Naive thymus-derived CD4-positive, alpha-beta T cell (primary cell): Measurements from ENCODE around the gene PUM2. TPM values are rescaled to one million over a fixed set of nuclear protein-coding genes. Genes with fewer than 3 reads are reported as not detected.

Source experiments
- ATAC-seq: fragments of 150-1000 bp; cut with Tn5 transposase; 2 replicates; pipeline ENCODE4 v1.10.0; 2021; ENCODE audit warnings: mild to moderate bottlenecking, moderate library complexity
- CTCF ChIA-PET: fragments of 350-600 bp; sonication (Branson Sonifier 250); formaldehyde crosslinking; loops from one replicate; lab custom pipeline; 2021; ENCODE audit warnings: antibody characterized with exemption; lab: Charles Lee
- POLR2A ChIA-PET: fragments of 350-600 bp; sonication (Branson Sonifier 250); formaldehyde crosslinking; loops from one replicate; lab custom pipeline; 2021; ENCODE audit warnings: antibody characterized with exemption, inconsistent platforms; lab: Charles Lee
- DNase-seq, 9 donors: peaks; one replicate each; pipeline versions ENCODE4 v3.0.0 to v3.0.0-alpha.2; 2020 to 2022; ENCODE audit warnings: mixed read lengths in 1 of 9
- H3K27ac ChIP-seq: one replicate; pipeline ENCODE4 v1.7.0; 2013; ENCODE audit warnings: mild to moderate bottlenecking, low read depth, low read length, moderate library complexity
- H3K27me3 ChIP-seq, 2 donors: one replicate each; pipeline ENCODE4 v1.7.0; 2013; ENCODE audit warnings: low read length in 2 of 2, mild to moderate bottlenecking in 2 of 2, moderate library complexity in 2 of 2; ENCODE audit not compliant: control insufficient read depth in 2 of 2, insufficient read depth in 2 of 2
- H3K36me3 ChIP-seq, 3 experiments: 1 replicate in 2 of 3; 2 replicates in 1 of 3; pipeline ENCODE4 v1.7.0; 2013; ENCODE audit warnings: low read length in 3 of 3, mild to moderate bottlenecking in 3 of 3, moderate library complexity in 1 of 3; ENCODE audit not compliant: insufficient read depth in 3 of 3, control insufficient read depth in 2 of 3
- H3K4me1 ChIP-seq, 2 donors: one replicate each; pipeline ENCODE4 v1.7.0; 2013; ENCODE audit warnings: low read length in 2 of 2, mild to moderate bottlenecking in 2 of 2, moderate library complexity in 1 of 2; ENCODE audit not compliant: control insufficient read depth in 2 of 2, insufficient read depth in 2 of 2
- H3K4me3 ChIP-seq: 2 replicates; pipeline ENCODE4 v1.7.0; 2013; ENCODE audit warnings: mild to moderate bottlenecking, low read length
- H3K9me3 ChIP-seq, 3 experiments: 1 replicate in 2 of 3; 2 replicates in 1 of 3; pipeline ENCODE4 v1.7.0; 2013; ENCODE audit warnings: low read length in 3 of 3; ENCODE audit not compliant: control insufficient read depth in 2 of 3
- H3K27ac Mint-ChIP-seq, 9 donors: one replicate each; pipeline ENCODE4 v1.8.0; 2020 to 2022; ENCODE audit warnings: mixed read lengths in 9 of 9, mild to moderate bottlenecking in 8 of 9, moderate library complexity in 5 of 9, inconsistent platforms in 2 of 9
- H3K27me3 Mint-ChIP-seq, 5 donors: one replicate each; pipeline ENCODE4 v1.8.0; 2021 to 2022; ENCODE audit warnings: mixed read lengths in 5 of 5, mild to moderate bottlenecking in 1 of 5
- H3K36me3 Mint-ChIP-seq, 5 donors: one replicate each; pipeline ENCODE4 v1.8.0; 2020 to 2022; ENCODE audit warnings: mixed read lengths in 5 of 5, mild to moderate bottlenecking in 3 of 5, inconsistent platforms in 1 of 5
- H3K4me1 Mint-ChIP-seq, 7 donors: one replicate each; pipeline ENCODE4 v1.8.0; 2020 to 2022; ENCODE audit warnings: mixed read lengths in 7 of 7, mild to moderate bottlenecking in 3 of 7, inconsistent platforms in 1 of 7
- H3K4me3 Mint-ChIP-seq, 10 donors: one replicate each; pipeline ENCODE4 v1.8.0; 2020 to 2022; ENCODE audit warnings: mild to moderate bottlenecking in 10 of 10, mixed read lengths in 10 of 10, moderate library complexity in 6 of 10, inconsistent platforms in 2 of 10
- H3K9me3 Mint-ChIP-seq, 11 donors: one replicate each; pipeline ENCODE4 v1.8.0; 2020 to 2022; ENCODE audit warnings: mixed read lengths in 11 of 11, mild to moderate bottlenecking in 4 of 11, inconsistent platforms in 1 of 11, moderate library complexity in 1 of 11
- intact Hi-C, 2 donors: fragments of 100-400 bp; cut with micrococcal nuclease; formaldehyde crosslinking; loops; one replicate each; pipeline ENCODE4 v1.15.1; 2023
- polyA plus RNA-seq, 2 donors: library from polyadenylated mRNA; unstranded; fragments of 300-500 nt; fragmentation: Illumina TruSeq; gene quantifications; one replicate each; pipeline ENCODE4 v1.2.3, GENCODE V29; 2021
- total RNA-seq, 6 experiments: library from RNA in 5 of 6; stranded (reverse) in 5 of 6; gene quantifications; 1 replicate in 5 of 6; 2 replicates in 1 of 6; pipeline ENCODE4 v1.2.3 and lab custom pipeline; 2021 to 2026

PUM2 gene
- total and polyA plus RNA-seq, 7 experiments from 2014 or later = 19.2 to 178 (median 135) TPM

DNA sequence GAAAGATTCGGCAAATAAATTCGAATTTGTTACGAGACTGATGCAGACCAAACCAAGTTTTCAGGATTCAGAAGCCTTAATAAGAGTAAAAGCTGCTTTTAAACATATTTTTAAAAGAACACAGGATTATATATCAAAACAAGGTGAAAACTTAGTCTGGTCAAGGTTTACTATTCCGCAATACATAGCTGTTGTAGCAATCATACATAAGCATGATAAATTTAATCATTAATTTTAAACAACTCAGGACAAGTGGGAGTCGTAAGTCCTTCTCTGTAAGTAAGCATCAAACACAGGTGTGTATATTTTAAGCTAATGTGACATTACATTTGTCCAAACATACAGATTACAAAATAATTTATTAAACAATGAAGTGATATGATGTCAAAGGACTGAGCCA is 57.7 kb downstream of the PUM2 start:
- ChIA-PET CTCF (no interaction called here), POLR2A (no interaction called here)

DNA sequence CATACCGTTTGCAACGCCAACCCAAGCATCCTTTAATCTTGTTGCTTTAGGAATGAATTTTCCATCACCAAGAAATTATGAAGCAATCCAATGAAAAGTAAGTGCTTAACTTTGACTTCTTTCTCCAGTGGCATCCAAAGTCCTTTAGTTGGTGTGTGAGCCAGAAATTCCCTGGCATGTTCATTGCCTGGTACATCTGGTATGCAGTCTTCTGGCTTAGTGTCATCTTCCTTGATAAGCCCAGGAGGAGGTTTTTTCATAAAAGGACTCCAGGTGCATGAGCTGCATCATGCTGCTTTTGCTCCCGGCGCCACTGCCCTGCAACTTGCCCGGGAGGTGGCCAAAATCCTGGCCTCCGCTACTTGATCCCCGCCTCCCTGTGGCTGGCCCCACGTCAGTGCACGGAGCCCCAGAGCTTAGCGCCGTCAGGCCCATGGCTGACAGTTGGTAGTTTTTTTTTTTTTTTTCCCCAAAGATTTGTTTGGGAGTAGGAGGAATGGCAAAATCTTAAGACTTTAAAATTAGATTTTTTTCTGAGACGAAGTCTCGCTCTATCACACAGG is 58.7 kb downstream of the PUM2 start:
- Mint-ChIP-seq H3K27ac (peak overlapping the region in 3 of 9 donors; percentile 6 to 46 (median 19)), H3K4me1 (peaks cover 3 to 20% (median 13%) of the 10 kb centered on the region in 7 donors), H3K4me3 (no peak overlapping the region), H3K27me3 (no peaks in the 10 kb centered on the region), H3K36me3 (peaks cover 3 to 31% (median 20%) of the 10 kb centered on the region in 5 donors), H3K9me3 (no peaks in the 10 kb centered on the region)
- Histone ChIP-seq H3K9me3 (no peaks in the 10 kb centered on the region), H3K27me3 (no peaks in the 10 kb centered on the region), H3K27ac (no peak overlapping the region), H3K4me1 (peaks cover 0 to 3% of the 10 kb centered on the region in 2 donors), H3K4me3 (no peak overlapping the region), H3K36me3 (peaks cover 15 to 71% (median 19%) of the 10 kb centered on the region in 3 experiments)
- intact Hi-C loops = loop anchor here in 1 of 2 donors (1.0 kb wide), 1 partner anchor 336 kb away; no protein-coding TSS in a partner anchor
- POLR2A ChIA-PET = no interaction called here
- ATAC-seq (no peak), DNase-seq (no peak)
- CTCF ChIA-PET = interaction anchor here (0.6 to 1.6 kb wide), 3 partner anchors 15 to 56 kb away, joined by 3 to 5 read pairs (median 3); no protein-coding TSS in a partner anchor

More for the DNA sequence above, 57.7 kb downstream of the PUM2 start:
- peaks cover 15 to 72% (median 15%) of the 10 kb centered on the region in 3 experiments for H3K36me3 ChIP-seq
- H3K4me3 ChIP-seq = no peak overlapping the region
- no peak overlapping the region for H3K4me3 Mint-ChIP-seq
- peaks cover 3 to 22% (median 15%) of the 10 kb centered on the region in 7 donors for H3K4me1 Mint-ChIP-seq
- H3K27me3 Mint-ChIP-seq = no peaks in the 10 kb centered on the region
- no peaks in the 10 kb centered on the region for H3K4me1 ChIP-seq
- H3K27ac Mint-ChIP-seq = no peak overlapping the region
- intact Hi-C loops = no loop called here
- no peaks in the 10 kb centered on the region for H3K9me3 ChIP-seq
- no peak for DNase-seq
- no peaks in the 10 kb centered on the region for H3K9me3 Mint-ChIP-seq
- H3K27me3 ChIP-seq = no peaks in the 10 kb centered on the region
- H3K27ac ChIP-seq = no peak overlapping the region
- H3K36me3 Mint-ChIP-seq = peaks cover 4 to 40% (median 26%) of the 10 kb centered on the region in 5 donors
- no peak for ATAC-seq

DNA sequence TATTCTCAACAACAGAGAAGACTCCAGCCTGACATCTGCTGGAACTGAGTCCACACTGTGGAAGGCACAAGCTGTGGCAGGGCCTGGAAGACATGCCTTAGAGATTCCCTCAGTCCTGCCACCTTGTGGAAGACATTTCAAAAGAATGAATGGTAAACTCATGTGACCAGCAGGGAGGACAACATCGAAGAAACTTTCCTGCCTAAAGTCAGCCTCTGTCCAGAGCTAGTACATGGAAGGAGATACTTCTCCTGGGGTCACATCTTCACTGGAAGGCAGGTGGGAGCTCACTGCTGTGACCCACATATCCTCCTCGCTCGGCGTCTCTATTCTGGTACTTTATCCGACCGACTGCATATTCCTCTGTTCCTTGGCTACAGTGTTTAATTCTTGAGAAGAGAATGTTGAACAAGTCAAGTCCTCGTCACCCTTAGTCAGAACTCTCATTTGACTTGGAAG is 59.5 kb downstream of the PUM2 start:
- Mint-ChIP-seq H3K36me3 (peaks cover 3 to 26% (median 14%) of the 10 kb centered on the region in 5 donors), H3K27ac (peak overlapping the region in 5 of 9 donors; percentile 6 to 71 (median 46)), H3K4me1 (peaks cover 0 to 18% (median 9%) of the 10 kb centered on the region in 7 donors), H3K27me3 (no peaks in the 10 kb centered on the region), H3K9me3 (no peaks in the 10 kb centered on the region), H3K4me3 (no peak overlapping the region)
- Histone ChIP-seq H3K4me1 (peaks cover 0 to 3% of the 10 kb centered on the region in 2 donors), H3K27ac (no peak overlapping the region), H3K36me3 (peaks cover 10 to 67% (median 19%) of the 10 kb centered on the region in 3 experiments), H3K4me3 (no peak overlapping the region), H3K27me3 (no peaks in the 10 kb centered on the region), H3K9me3 (no peaks in the 10 kb centered on the region)
- CTCF ChIA-PET = interaction anchor here (0.6 to 1.6 kb wide), 4 partner anchors 10 to 56 kb away, joined by 3 to 5 read pairs (median 3); no protein-coding TSS in a partner anchor
- POLR2A ChIA-PET = no interaction called here
- intact Hi-C loops = loop anchor here in 1 of 2 donors (1.0 kb wide), 1 partner anchor 335 kb away; no protein-coding TSS in a partner anchor
- peak in 2 of 9 donors; percentile 10 to 25 for DNase-seq
- peak; percentile 77 for ATAC-seq

DNA sequence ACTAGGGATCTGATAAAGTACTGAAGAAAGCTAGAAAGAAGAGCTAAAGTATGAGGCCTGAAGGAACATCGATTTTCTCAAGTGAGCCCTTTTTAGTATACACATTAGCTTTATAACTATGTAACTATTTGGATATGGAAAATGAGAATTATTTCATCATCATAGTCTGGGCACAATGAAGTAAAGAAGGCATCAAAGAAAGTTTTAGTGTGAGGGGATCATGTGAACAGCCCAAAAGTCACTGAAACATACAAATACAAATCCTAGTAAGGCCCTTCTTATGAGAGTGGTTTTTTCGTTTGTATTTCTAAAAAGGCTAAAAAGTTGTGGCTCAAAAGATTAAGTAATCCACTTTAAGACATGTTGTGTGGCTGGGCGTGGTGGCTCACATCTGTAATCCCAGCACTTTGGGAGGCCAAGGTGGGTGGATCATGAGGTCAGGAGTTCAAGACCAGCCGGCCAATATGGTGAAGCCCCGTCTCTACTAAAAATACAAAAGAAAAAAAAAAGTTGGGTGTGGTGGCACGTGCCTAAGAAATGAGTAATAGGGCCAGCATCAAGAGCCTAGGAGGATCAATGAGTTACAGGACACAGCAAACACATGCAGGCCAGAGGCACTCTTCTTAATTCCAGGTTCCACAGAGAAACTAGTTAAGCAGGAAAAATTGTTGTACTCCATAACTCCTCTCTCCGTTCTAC is 61.9 kb downstream of the PUM2 start:
- POLR2A ChIA-PET = no interaction called here
- Histone ChIP-seq H3K27me3 (no peaks in the 10 kb centered on the region), H3K36me3 (peaks cover 6 to 61% (median 24%) of the 10 kb centered on the region in 3 experiments), H3K27ac (no peak overlapping the region), H3K4me1 (peaks cover 0 to 3% of the 10 kb centered on the region in 2 donors), H3K9me3 (no peaks in the 10 kb centered on the region), H3K4me3 (no peak overlapping the region)
- ATAC-seq (no peak), DNase-seq (no peak)
- Mint-ChIP-seq H3K27ac (peak overlapping the region in 2 of 9 donors; percentile 53 to 79), H3K36me3 (peaks cover 3 to 21% (median 10%) of the 10 kb centered on the region in 5 donors), H3K9me3 (no peaks in the 10 kb centered on the region), H3K4me1 (peaks cover 4 to 18% (median 9%) of the 10 kb centered on the region in 7 donors), H3K4me3 (peak overlapping the region in 1 of 10 donors; percentile 8), H3K27me3 (no peaks in the 10 kb centered on the region)
- CTCF ChIA-PET = interaction anchor here (0.7 to 0.8 kb wide), 2 partner anchors 12 to 22 kb away, joined by 3 to 4 read pairs; no protein-coding TSS in a partner anchor
- intact Hi-C loops = loop anchor here in 1 of 2 donors (2.0 kb wide), 2 partner anchors 14 to 26 kb away; no protein-coding TSS in a partner anchor

DNA sequence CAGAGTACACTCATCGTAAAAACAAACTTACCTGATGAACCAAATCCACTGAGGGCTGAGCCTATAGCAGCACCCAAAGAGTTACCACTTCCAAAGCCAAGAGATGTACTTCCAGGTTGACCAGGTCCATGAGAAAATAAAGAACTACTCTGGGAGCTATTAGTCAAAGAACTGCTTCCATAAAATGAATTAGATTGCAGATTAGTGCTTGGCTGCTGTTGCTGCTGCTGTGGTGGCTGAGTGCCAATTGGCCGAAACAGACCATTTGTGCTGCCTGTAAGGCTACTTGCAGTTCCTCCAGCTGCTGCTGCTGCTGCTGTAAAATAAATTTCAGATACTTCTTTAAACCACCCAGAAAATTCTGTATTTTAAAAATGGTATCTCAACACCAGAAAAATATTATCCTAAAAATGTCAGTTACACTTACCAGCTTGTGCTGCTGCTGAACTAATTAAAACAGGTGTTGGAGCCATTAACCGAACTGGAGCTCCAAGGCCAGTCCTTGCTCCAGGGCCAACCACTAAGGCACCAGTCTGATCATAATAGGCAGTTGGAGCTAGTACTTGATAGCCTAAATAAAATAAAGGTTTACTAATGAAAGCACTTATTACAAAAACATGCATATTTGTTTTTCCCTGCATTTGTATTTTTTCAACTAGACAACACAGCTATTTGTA is 67.6 kb downstream of the PUM2 start:
- intact Hi-C loops = loop anchor here in 1 of 2 donors (2.0 kb wide), 1 partner anchor 18 kb away; no protein-coding TSS in a partner anchor
- ATAC-seq (no peak), DNase-seq (no peak)
- no peaks in the 10 kb centered on the region for H3K27me3 ChIP-seq
- CTCF ChIA-PET = interaction anchor here (1.1 kb wide), 1 partner anchor 44 kb away, joined by 4 read pairs; no protein-coding TSS in a partner anchor
- peaks cover 0 to 3% of the 10 kb centered on the region in 2 donors for H3K4me1 ChIP-seq
- peak overlapping the region in 2 of 9 donors; percentile 40 to 79 for H3K27ac Mint-ChIP-seq
- peaks cover 6 to 30% (median 18%) of the 10 kb centered on the region in 7 donors for H3K4me1 Mint-ChIP-seq
- H3K9me3 ChIP-seq = no peaks in the 10 kb centered on the region
- H3K4me3 ChIP-seq = no peak overlapping the region
- no peak overlapping the region for H3K4me3 Mint-ChIP-seq
- peaks cover 10 to 50% (median 17%) of the 10 kb centered on the region in 3 experiments for H3K36me3 ChIP-seq
- peaks cover 0 to 36% (median 6%) of the 10 kb centered on the region in 5 donors for H3K36me3 Mint-ChIP-seq
- H3K27ac ChIP-seq = no peak overlapping the region
- POLR2A ChIA-PET = no interaction called here
- no peaks in the 10 kb centered on the region for H3K27me3 Mint-ChIP-seq
- H3K9me3 Mint-ChIP-seq = no peaks in the 10 kb centered on the region

DNA sequence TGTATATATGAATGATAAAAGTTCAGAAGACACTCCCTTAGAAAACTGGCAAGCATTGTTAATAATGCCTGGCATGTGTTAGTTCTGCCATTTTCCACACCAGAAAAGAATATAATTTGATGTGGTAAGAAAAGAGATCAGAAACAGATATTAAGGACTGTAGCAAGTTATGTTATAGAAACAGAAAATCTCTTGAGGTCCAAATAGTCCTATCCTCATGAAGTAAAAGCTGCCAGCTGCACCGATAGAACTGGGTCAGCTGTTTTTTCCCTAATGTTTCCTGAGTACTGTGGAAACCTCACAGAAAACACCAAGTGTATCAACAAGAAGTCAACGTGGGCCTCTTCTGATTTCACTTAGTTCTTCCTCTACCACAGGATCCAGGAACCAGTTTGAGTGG is 68.8 kb downstream of the PUM2 start:
- Mint-ChIP-seq H3K27ac (peak overlapping the region in 1 of 9 donors; percentile 62), H3K27me3 (no peaks in the 10 kb centered on the region), H3K4me3 (no peak overlapping the region), H3K36me3 (peaks cover 0 to 36% (median 8%) of the 10 kb centered on the region in 5 donors), H3K9me3 (no peaks in the 10 kb centered on the region), H3K4me1 (peaks cover 9 to 32% (median 22%) of the 10 kb centered on the region in 7 donors)
- Histone ChIP-seq H3K4me1 (no peaks in the 10 kb centered on the region), H3K9me3 (no peaks in the 10 kb centered on the region), H3K27ac (no peak overlapping the region), H3K27me3 (no peaks in the 10 kb centered on the region), H3K4me3 (no peak overlapping the region), H3K36me3 (peaks cover 10 to 41% (median 12%) of the 10 kb centered on the region in 3 experiments)
- CTCF ChIA-PET = interaction anchor here (1.0 kb wide), 1 partner anchor 9 kb away, joined by 3 read pairs; no protein-coding TSS in a partner anchor
- POLR2A ChIA-PET = interaction anchor here (0.8 kb wide), 1 partner anchor 68 kb away, joined by 3 read pairs; no protein-coding TSS in a partner anchor
- DNase-seq (no peak), ATAC-seq (no peak)
- intact Hi-C loops = loop anchor here in 1 of 2 donors (2.0 kb wide), 2 partner anchors 13 to 19 kb away; no protein-coding TSS in a partner anchor
